ENCODE data around the gene TBX1.

TBX1 gene

GRCh38 chr22:19727310-19728150 is 33.0 kb upstream of the TBX1 start:
- TF ChIP-seq CTCF (IDR thresholded peaks at IDR 0.05; ENCODE audit: low read depth, low read length, poor library complexity, severe bottlenecking) (no peak), EZH2phosphoT487 (IDR thresholded peaks at IDR 0.05; ENCODE audit: borderline replicate concordance, low read length) (no peak)
- no peaks in the 10 kb centered on the region for H3K79me2 ChIP-seq (ENCODE audit: control insufficient read depth, low read length)
- no peak overlapping the region for H3K4me3 ChIP-seq (ENCODE audit: low read length)
- peaks cover 3% of the 10 kb centered on the region for H3K27me3 ChIP-seq (ENCODE audit: control insufficient read depth, low read length)
- no peaks in the 10 kb centered on the region for H3K36me3 ChIP-seq (ENCODE audit: control insufficient read depth, low read length)
- H3K27ac ChIP-seq (ENCODE audit: low read depth, low read length), result no peak overlapping the region
- no peak overlapping the region for H3K4me2 ChIP-seq (ENCODE audit: low read length)
- no peaks in the 10 kb centered on the region for H4K20me1 ChIP-seq (ENCODE audit: control insufficient read depth, insufficient read depth, low read depth, low read length)
- H3K4me1 ChIP-seq (ENCODE audit: control insufficient read depth, low read length), result peaks cover 5% of the 10 kb centered on the region
- no peaks in the 10 kb centered on the region for H3K9me2 ChIP-seq (replicated peaks; ENCODE audit: control insufficient read depth, low read length)
- H3F3A ChIP-seq (ENCODE audit: control insufficient read depth, insufficient read depth), result no peaks in the 10 kb centered on the region
- H3K9me3 ChIP-seq (ENCODE audit: control insufficient read depth, insufficient read depth, low read length), result no peaks in the 10 kb centered on the region

GRCh38 chr22:19728271-19728670 is 32.3 kb upstream of the TBX1 start:
- Histone ChIP-seq H3K4me1 (ENCODE audit: control insufficient read depth, low read length) (peaks cover 5% of the 10 kb centered on the region), H3K9me3 (ENCODE audit: control insufficient read depth, insufficient read depth, low read length) (no peaks in the 10 kb centered on the region), H4K20me1 (ENCODE audit: control insufficient read depth, insufficient read depth, low read depth, low read length) (no peaks in the 10 kb centered on the region), H3K4me3 (ENCODE audit: low read length) (no peak overlapping the region), H3K9me2 (replicated peaks; ENCODE audit: control insufficient read depth, low read length) (no peaks in the 10 kb centered on the region), H3K79me2 (ENCODE audit: control insufficient read depth, low read length) (no peaks in the 10 kb centered on the region), H3K36me3 (ENCODE audit: control insufficient read depth, low read length) (no peaks in the 10 kb centered on the region), H3K4me2 (ENCODE audit: low read length) (no peak overlapping the region), H3K27ac (ENCODE audit: low read depth, low read length) (no peak overlapping the region), H3K27me3 (ENCODE audit: control insufficient read depth, low read length) (peaks cover 3% of the 10 kb centered on the region), H3F3A (ENCODE audit: control insufficient read depth, insufficient read depth) (no peaks in the 10 kb centered on the region)
- TF ChIP-seq EZH2phosphoT487 (IDR thresholded peaks at IDR 0.05; ENCODE audit: borderline replicate concordance, low read length) (no peak), CTCF (IDR thresholded peaks at IDR 0.05; ENCODE audit: low read depth, low read length, poor library complexity, severe bottlenecking) (no peak)

- Histone ChIP-seq H3K9me2 (replicated peaks; ENCODE audit: control insufficient read depth, low read length) (no peaks in the 10 kb centered on the region), H3K36me3 (ENCODE audit: control insufficient read depth, low read length) (no peaks in the 10 kb centered on the region), H3F3A (ENCODE audit: control insufficient read depth, insufficient read depth) (no peaks in the 10 kb centered on the region), H3K79me2 (ENCODE audit: control insufficient read depth, low read length) (no peaks in the 10 kb centered on the region), H4K20me1 (ENCODE audit: control insufficient read depth, insufficient read depth, low read depth, low read length) (no peaks in the 10 kb centered on the region), H3K4me2 (ENCODE audit: low read length) (no peak overlapping the region), H3K27ac (ENCODE audit: low read depth, low read length) (no peak overlapping the region), H3K9me3 (ENCODE audit: control insufficient read depth, insufficient read depth, low read length) (no peaks in the 10 kb centered on the region), H3K4me1 (ENCODE audit: control insufficient read depth, low read length) (peaks cover 5% of the 10 kb centered on the region), H3K27me3 (ENCODE audit: control insufficient read depth, low read length) (peaks cover 3% of the 10 kb centered on the region; the same call in 1 of the 2 replicates), H3K4me3 (ENCODE audit: low read length) (no peak overlapping the region)
- TF ChIP-seq CTCF (IDR thresholded peaks at IDR 0.05; ENCODE audit: low read depth, low read length, poor library complexity, severe bottlenecking), result no peak
- TF ChIP-seq EZH2phosphoT487 (IDR thresholded peaks at IDR 0.05; ENCODE audit: borderline replicate concordance, low read length), result no peak
These were observed 31.7 kb upstream of the TBX1 start for GRCh38 chr22:19728836-19729235.

Data from DOHH2 (cell line).